ENCODE data around the gene CLIP2. TPM values are rescaled to one million over a fixed set of nuclear protein-coding genes. Genes with fewer than 3 reads are reported as not detected.

CLIP2 gene
- total RNA-seq, 2 donors from 2014 or later: 18.6 to 24.1 TPM

DNA sequence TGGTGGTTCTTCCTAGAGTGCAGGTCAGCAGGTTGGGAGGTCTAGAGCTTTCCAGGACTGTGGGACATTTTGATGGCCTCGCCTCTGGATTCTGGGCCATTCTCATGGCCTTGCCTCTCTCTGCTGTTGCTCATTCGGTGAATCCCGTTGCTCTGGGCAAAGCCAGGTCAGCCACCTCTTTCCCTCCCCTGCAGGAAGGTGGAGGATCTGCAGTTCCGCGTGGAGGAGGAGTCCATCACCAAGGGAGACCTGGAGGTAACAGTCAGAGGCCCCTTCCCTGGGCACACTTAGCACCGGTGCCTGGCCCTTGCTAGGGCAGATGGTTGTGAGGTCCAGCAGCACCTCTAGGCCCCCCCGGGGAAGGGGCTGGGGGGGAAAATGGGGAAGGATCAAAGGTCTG is 74.9 kb downstream of the CLIP2 start:
- H3K27me3 ChIP-seq (replicated peaks; ENCODE audit: insufficient read depth): no peaks in the 10 kb centered on the region
- no peak overlapping the region for H3K27ac ChIP-seq
- no peak overlapping the region for H3K4me3 ChIP-seq
- WGBS: 69% methylated on average over 7 of the region's 7 CpGs
- no peak for TF ChIP-seq POLR2AphosphoS5 (IDR thresholded peaks at IDR 0.05)
- TF ChIP-seq, protein P1, sequence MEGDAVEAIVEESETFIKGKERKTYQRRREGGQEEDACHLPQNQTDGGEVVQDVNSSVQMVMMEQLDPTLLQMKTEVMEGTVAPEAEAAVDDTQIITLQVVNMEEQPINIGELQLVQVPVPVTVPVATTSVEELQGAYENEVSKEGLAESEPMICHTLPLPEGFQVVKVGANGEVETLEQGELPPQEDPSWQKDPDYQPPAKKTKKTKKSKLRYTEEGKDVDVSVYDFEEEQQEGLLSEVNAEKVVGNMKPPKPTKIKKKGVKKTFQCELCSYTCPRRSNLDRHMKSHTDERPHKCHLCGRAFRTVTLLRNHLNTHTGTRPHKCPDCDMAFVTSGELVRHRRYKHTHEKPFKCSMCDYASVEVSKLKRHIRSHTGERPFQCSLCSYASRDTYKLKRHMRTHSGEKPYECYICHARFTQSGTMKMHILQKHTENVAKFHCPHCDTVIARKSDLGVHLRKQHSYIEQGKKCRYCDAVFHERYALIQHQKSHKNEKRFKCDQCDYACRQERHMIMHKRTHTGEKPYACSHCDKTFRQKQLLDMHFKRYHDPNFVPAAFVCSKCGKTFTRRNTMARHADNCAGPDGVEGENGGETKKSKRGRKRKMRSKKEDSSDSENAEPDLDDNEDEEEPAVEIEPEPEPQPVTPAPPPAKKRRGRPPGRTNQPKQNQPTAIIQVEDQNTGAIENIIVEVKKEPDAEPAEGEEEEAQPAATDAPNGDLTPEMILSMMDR (IDR thresholded peaks at IDR 0.05): peak in 1 of 4 experiments; percentile 10
- H3K4me1 ChIP-seq (replicated peaks): no peaks in the 10 kb centered on the region
- H3K36me3 ChIP-seq: no peaks in the 10 kb centered on the region
- intact Hi-C loops (cut with DNase I): no loop called here
- no peaks in the 10 kb centered on the region for H3K9me3 ChIP-seq
- DNase-seq (ENCODE audit: low spot score): no peak

DNA sequence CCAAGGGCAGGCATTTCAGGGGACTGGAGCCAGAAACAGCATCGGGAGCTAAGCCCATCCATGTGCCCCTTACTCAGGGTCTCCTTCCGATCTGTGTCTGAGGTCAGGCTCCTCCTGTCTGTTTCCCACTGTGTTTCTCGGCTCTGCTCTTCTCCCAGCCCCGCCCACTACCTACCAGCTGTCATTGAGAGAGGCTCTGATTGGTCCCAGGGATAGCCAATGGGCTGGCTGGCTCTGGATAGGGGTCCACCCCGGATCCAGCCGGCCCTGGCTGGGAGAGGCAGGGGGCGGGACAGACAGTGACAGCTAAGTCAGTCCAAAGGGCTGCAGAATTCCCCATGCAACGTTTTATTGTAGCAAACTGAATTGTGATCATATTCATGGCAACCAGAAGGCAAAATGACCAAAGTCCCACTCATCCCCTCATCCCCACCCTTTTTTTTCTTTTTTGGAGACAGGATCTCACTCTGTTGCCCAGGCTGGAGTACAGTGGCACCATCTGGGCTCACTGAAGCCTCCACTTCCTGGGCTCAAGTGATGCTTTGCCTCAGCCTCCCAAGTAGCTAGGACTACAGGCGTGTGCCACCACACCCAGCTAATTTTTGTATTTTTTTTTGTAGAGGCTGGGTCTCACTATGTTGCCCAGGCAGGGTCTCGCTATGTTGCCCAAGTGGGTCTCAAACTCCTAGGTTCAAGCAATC is 76.3 kb downstream of the CLIP2 start:
- no peaks in the 10 kb centered on the region for H3K4me1 ChIP-seq (replicated peaks)
- 55% methylated on average over 10 of the region's 10 CpGs for WGBS

GRCh38 chr7:74371381-74372341 is 82.5 kb downstream of the CLIP2 start:
- H3K36me3 ChIP-seq: no peaks in the 10 kb centered on the region
- H3K27me3 ChIP-seq (replicated peaks; ENCODE audit: insufficient read depth): no peaks in the 10 kb centered on the region
- no peaks in the 10 kb centered on the region for H3K4me1 ChIP-seq (replicated peaks)
- WGBS: 36% methylated on average over 13 of the region's 13 CpGs
- TF ChIP-seq POLR2AphosphoS5 (IDR thresholded peaks at IDR 0.05): no peak
- TF ChIP-seq, protein P1 (IDR thresholded peaks at IDR 0.05): no peak
- no peaks in the 10 kb centered on the region for H3K9me3 ChIP-seq
- no peak for DNase-seq (ENCODE audit: low spot score)
- intact Hi-C loops (cut with DNase I): no loop called here
- H3K27ac ChIP-seq: no peak overlapping the region
- H3K4me3 ChIP-seq: no peak overlapping the region

More for the DNA sequence above, 76.3 kb downstream of the CLIP2 start:
- Histone ChIP-seq H3K36me3 (no peaks in the 10 kb centered on the region), H3K9me3 (no peaks in the 10 kb centered on the region), H3K4me3 (no peak overlapping the region), H3K27me3 (replicated peaks; ENCODE audit: insufficient read depth) (no peaks in the 10 kb centered on the region), H3K27ac (no peak overlapping the region)
- no peak for TF ChIP-seq POLR2A (IDR thresholded peaks at IDR 0.05)
- TF ChIP-seq POLR2AphosphoS5 (IDR thresholded peaks at IDR 0.05): no peak
- TF ChIP-seq, protein P1 (IDR thresholded peaks at IDR 0.05): no peak
- DNase-seq (ENCODE audit: low spot score): no peak
- intact Hi-C loops (cut with DNase I): no loop called here

GRCh38 chr7:74372511-74373111 is 83.4 kb downstream of the CLIP2 start:
- Histone ChIP-seq H3K4me3 (no peak overlapping the region), H3K36me3 (no peaks in the 10 kb centered on the region), H3K27ac (no peak overlapping the region), H3K4me1 (replicated peaks) (no peaks in the 10 kb centered on the region), H3K9me3 (no peaks in the 10 kb centered on the region), H3K27me3 (replicated peaks; ENCODE audit: insufficient read depth) (no peaks in the 10 kb centered on the region)
- DNase-seq (ENCODE audit: low spot score): no peak
- no peak for TF ChIP-seq POLR2A (IDR thresholded peaks at IDR 0.05)
- no peak for TF ChIP-seq POLR2AphosphoS5 (IDR thresholded peaks at IDR 0.05)
- TF ChIP-seq, protein P1 (IDR thresholded peaks at IDR 0.05): no peak
- 58% methylated on average over 24 of the region's 28 CpGs for whole genome bisulfite sequencing
- intact Hi-C loops (cut with DNase I): no loop called here

All from prostate gland (tissue), 2 donors.